Mesangial cell (primary cell): Measurements from ENCODE around the gene MAK. TPM values are rescaled to one million over a fixed set of nuclear protein-coding genes. Genes with fewer than 3 reads are reported as not detected.

Source experiments
- total RNA-seq: library from RNA; depleted of rRNA; stranded (reverse); fragments of >200 nt; gene quantifications from 2 replicates; pipeline ENCODE4 v1.2.3, GENCODE V29; 2015

The MAK gene
- total RNA-seq = 0.16 TPM in 1 of 2 replicates, not detected in the other

GRCh38 chr6:10837995-10838793 lies at the start of gene MAK:
Gene MAK (minus strand): TSS chr6:10838539. CDS start chr6:10830648, 7,891 bp downstream.

GRCh38 chr6:10886691-10887502 lies 48.6 kb upstream of the MAK start, which contains the start of gene SYCP2L:
Gene SYCP2L (plus strand): TSS chr6:10887052. CDS start chr6:10887127, 75 bp downstream.

GRCh38 chr6:10747251-10747972 lies 90.9 kb downstream of the MAK start, which contains the start of gene TMEM14B:
Gene TMEM14B (plus strand): TSS chr6:10747805. CDS start chr6:10749246, 1,441 bp downstream.

GRCh38 chr6:10722820-10723566 lies 115.3 kb downstream of the MAK start, which contains the start of gene TMEM14C:
Gene TMEM14C (plus strand): TSS chr6:10723070. CDS start chr6:10724614, 1,544 bp downstream.

Other genes with a start within 250 kb of the MAK start
- gene C6orf52, start 143.9 kb downstream of the MAK start, total RNA-seq = 1.6 TPM in 1 of 2 replicates, not detected in the other
- 7.0 and 17.1 TPM in 2 replicates for gene PAK1IP1, start 143.6 kb downstream of the MAK start, total RNA-seq
- gene TMEM14C, start 115.5 kb downstream of the MAK start, total RNA-seq = 104 and 138 TPM in 2 replicates
- gene TMEM14B, start 90.7 kb downstream of the MAK start, total RNA-seq = 48.9 and 72.8 TPM in 2 replicates
- gene GCM2, start 43.5 kb upstream of the MAK start, total RNA-seq = not detected in 2 replicates
- 0.33 and 0.38 TPM in 2 replicates for gene SYCP2L, start 48.5 kb upstream of the MAK start, total RNA-seq
- gene ELOVL2, start 205.8 kb upstream of the MAK start, total RNA-seq = under 0.01 and 1.3 TPM in 2 replicates